HG02840 (cell line): ENCODE data around the gene CNTNAP5.

Source experiments
- ATAC-seq: cut with Tn5 transposase; IDR thresholded peaks from one replicate; pipeline ENCODE4 v1.9.1; 2021; ENCODE audit warnings: mild to moderate bottlenecking, moderate library complexity, moderate number of reproducible peaks; ENCODE audit not compliant: unreplicated experiment, low FRiP score

Gene CNTNAP5

DNA sequence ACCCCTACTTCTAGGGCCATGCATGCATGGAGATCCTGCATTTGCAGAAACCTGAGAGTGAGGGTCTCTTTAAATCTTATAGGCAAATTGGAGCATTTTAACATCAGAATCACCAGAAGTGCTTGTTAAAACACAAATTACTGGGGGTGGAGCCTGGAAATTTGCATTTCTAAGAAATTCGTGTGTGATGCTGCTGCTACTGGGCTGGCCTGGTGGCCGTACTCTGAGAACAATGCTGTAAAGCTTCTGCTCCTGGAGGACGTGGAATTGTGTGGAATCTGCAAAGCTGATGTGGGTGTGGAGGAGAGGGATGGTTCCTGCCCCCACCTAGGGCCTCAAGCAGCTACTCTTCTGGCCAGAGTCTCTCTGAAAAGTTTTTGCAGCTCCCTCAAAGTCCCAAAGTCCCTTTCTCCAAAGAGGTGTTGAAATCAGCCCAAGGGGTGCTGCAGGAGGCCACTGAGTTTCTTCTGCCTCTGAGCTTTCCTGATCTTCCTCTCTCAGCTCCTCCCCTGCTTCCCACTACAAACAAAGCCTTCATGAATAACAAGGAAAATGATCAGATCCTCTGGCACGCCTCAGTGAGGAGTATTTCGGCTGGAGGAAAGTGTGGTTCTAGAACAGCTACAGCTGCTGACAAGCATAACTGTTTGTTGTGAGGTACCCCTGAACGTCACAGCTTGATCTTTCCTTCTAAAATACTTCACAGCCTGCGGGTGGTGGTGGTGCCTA, 508.3 kb downstream of the CNTNAP5 start:
- no peak for ATAC-seq

DNA sequence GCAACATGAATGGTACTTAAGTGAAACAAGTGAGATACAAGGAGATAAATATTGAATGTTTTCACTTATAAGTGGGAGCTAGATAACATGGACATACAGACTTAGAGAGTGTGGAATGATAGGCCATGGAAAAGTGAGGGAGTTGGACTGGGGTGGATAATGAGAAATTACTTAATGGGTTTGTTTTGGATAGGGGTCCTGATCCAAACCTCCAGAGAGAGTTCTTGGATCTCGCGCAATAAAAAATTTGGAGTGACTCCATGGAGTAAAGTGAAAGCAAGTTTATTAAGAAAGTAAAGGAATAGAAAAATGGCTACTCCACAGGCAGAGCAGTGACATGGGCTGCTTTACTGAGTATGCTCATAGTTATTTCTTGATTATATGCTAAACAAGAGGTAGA, 508.9 kb downstream of the CNTNAP5 start:
- no peak for ATAC-seq

DNA sequence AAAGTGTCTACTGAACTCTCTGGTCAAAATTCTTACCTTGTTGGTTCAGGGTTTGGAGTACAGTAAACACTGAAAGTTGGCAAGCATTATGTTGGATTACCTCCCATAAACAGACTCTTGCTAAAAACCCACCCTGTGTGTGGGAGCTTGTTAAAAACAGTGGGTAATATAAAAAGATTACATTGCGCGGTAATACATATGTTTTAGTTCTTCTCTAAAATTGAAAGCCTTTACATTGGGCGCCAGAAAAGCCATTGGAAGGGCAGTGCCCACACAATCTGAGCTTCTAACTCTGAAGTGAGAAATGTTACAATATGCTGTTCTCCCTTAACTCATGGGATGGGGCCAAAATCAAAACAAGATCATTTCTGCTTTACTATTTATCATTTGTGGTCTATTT, 510.7 kb downstream of the CNTNAP5 start:
- no peak for ATAC-seq

DNA sequence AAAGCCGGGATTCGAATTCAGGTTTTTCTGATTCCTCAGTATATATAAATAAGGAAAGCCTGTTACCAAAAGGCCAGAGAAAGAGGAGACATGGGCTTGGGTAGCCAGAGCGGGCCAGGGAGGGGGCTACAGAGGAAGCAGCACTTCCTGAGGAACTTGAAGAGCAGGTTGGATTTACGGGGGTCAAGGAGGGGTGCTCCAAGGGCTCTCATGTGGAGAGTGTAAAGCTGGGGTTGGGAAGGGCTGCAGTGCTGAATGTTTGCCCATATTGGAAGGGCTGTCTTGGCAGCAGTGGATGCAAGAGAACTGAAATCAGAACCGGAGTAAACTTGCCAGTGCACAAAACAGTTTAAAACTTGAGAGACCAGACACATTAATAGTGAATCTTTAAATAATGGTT, 511.5 kb downstream of the CNTNAP5 start:
- ATAC-seq: no peak

DNA sequence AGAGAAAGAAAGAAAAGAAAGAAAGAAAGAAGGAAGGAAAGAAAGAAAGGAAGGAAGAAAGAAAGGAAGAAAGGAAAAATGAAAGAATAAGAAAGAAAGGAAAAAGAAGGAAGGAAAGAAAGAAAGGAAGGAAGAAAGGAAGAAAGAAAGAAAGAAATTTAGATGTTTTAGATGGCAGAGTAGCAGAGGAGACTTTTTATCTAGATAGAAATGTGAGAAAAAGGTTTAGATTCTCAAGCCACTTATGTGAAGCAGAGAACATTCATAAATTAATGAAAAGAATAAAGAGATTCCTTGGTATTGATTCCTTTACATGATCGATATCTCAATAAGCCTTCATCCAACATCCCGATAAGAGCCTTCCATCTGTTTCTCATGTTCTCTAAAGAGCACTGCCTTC, 513.5 kb downstream of the CNTNAP5 start:
- no peak for ATAC-seq

DNA sequence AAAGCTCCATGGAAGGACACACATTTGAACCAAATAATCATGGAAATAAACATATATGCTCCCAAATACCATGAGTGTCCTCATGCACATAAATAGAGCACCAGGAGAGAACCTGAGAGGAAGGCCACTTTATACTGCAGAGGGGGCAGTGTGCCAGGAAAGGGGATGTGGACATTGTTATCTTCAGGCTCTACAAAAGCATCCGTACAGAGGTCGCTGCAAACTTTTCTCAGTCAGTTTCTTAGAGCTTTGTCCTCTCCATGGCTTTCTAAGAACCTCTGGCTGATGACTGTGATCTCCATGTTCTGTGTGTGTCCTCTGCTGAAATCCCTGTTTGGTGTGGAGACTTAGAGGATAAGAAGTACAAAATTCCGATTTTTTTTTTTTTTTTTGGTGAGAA, 515.7 kb downstream of the CNTNAP5 start:
- ATAC-seq: no peak

DNA sequence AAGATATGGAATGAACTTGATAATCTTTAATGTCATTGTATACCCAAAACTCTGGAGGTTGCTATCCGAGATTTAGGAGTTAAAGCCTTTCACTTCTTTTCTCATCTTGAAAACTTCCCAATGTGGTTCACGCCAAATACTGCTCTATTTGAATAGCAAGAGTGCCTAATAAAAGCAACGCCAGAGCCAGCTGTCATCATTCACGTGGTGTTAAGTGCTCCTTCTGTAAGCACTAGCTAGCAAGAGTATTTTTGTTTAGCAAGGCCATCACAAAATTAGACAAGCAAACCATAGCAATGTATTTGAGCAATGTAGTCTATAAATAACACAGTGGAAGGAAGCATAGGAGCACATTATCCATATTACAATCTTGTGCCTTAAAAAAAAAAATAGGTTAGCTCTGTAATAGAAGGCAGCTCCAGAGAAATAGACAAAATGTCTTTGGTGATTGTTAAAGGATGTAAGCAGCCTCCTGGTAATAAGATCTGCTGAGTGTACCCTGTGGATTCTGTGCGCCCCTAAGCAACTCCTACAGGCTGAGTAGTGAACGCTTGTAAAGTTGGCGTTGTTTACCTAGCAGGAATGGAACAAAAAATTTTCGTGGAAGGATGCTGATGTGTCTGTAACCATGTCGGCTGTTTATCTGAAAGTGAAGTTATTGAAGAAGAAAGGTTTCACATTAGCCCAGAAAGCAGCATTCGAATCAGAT, 518.0 kb downstream of the CNTNAP5 start:
- no peak for ATAC-seq

DNA sequence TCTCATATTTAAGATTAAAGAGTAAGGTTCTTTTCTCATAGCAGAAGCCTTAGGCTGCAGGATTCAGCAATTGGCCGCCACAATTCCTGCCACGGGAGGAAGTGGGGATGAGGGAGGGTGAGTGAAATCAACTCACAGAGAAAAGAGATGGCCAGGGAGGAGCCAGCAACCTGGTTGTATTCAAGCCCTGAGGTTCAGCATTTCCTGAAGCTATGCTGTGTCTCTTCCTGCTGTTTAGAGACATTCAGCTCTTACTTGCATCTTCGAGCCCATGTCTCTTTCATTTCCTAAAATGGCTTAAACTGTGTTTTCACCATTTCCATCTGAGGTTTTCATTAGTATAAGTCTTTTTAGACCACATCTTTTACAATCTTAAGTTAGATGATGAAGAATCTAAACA, 522.6 kb downstream of the CNTNAP5 start:
- no peak for ATAC-seq

DNA sequence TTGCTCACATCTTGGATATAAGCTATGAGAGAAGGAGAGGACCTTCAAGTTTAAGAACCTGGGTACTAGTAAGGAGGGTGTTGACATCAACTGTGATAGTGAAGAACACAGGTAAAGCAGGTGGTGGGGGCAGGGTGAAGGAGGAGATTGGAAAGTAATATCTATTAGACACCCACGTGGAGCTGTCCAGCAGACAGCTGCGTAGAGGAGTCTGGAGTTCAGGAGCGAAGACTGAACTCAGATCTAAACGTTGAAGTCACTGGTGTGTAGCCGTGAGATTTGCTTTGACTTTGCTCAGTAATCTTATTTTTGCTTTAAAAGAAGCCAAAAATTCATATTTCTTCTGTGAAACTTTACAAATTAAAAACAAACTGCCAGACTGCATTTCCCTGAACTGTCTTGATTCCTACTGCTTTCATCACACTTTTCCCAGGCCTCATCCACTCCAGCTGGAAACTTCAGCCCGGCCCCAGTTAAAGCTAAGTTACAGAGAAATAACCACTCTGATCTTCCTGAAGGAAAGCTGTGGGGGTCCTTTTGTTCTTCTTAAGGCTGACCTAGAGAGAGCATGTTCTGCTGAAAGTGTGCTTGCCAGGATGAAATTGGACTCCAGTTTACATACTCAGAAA, 533.3 kb downstream of the CNTNAP5 start:
- no peak for ATAC-seq

DNA sequence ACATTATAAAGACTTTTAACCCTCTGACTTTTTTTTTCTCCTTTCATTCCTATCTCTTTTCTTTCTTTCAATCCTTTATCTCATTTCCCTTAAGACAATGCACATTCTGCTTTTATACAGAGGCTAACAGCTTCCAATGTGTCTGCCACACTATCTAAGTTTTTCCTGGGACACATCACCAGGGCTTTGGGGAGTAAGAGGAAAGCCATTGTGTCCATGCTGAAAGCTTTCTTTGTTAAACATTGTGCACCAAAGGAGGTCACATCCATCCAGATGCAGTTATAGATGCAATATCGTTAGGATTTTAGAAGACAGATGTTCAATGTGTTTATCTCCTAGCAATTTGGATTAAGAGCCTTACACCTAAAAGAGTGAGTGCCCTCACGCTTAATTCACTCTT, 534.1 kb downstream of the CNTNAP5 start:
- ATAC-seq: no peak

DNA sequence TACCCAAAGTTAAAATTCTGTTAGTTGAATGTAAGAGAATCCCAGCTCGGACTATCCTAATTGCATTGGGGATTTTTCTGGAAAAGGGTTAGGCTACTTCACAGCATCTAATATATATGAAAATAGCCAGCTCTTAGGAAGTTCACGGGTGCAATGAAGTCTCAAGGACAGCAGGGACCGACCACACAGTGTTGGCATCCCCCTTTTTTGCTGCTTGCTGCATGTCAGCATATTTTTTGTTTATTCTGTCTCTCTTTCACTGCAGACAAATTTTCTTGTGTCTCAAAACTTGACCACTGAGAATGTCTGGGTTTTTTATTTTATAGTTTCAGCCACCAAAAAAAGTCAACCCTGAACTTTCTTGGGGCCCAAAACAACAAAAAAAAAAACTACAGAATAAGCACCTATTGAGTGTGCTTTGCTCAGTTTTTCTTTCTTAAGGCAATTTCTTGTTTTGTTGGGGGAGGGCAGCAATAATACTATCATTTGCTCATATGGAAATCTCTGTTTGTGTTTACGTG, 535.6 kb downstream of the CNTNAP5 start:
- ATAC-seq: no peak

DNA sequence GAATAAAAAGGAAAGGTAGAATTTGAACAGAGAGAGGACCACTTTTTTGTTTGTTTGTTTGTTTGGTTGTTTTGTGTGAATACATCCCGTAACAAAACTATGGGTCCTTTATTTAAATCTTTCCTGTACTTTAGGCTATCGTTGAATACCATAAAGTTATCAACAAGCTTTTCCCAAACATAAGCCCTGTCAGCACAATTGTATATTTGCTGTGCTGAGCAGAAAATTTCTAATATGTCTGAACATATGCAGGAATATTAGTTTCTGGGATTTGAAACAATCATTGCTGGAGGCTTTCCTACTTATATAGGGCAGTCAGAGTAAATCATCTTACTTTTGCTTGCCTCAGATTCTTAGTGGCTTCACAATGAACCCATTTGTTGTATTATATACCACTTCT, 536.4 kb downstream of the CNTNAP5 start:
- no peak for ATAC-seq

DNA sequence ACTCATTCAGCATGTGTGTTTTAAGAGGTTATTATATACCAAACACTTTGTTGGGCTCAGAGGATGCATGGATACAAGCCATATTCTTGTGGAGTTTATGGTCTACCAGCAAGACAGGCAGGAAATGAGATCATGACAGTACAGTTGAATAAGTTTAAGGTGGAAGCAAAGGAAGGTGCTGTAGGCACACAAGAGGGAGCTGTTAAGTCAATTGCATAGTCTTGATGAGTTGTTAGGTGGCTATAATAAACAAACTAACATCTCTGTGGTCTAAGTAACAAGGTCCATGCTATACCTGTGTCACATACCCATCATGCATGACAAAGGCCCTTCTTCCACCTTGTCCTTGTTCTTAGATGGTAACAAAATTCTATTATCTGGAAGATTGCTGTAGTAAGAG, 538.3 kb downstream of the CNTNAP5 start:
- no peak for ATAC-seq

DNA sequence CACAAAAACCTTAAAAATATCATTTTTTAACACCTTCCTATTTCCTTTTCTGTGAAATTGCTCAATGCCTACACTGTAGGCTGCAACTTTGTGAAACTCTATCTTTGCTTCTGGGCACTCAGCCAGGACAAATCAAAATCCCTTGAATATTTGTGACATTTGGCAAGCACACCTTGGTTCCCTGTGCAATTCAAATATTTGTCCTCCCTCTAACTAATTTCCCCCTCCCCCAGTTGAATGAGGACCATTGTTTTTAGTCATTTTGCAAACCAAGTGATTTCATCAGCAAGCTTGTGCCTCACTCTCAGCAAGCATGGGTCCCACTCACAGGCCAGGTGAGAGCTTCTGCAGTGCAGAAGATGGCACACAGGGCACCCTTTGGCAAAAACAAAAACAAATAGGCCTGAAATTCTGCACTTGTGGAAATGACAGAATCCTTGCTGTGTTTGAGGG, 541.5 kb downstream of the CNTNAP5 start:
- no peak for ATAC-seq

DNA sequence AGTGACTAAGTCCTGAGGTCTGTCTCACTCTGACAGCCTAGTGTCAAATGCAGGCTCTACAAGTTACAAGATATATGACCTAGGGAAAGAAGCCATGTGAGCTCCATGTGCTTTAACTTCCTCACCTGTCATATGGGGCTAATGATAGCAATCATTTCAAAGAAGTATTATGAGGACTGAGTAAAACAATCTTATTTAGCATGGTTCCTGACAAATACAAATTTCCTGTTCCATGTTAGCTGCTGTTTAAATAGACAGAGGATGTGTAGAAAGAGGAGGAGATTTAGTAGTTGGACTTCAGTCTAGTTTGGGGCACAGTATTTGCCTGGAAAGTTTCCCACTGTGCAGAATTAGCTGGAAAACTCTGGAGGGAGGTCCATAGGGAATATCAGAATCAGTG, 545.8 kb downstream of the CNTNAP5 start:
- no peak for ATAC-seq

DNA sequence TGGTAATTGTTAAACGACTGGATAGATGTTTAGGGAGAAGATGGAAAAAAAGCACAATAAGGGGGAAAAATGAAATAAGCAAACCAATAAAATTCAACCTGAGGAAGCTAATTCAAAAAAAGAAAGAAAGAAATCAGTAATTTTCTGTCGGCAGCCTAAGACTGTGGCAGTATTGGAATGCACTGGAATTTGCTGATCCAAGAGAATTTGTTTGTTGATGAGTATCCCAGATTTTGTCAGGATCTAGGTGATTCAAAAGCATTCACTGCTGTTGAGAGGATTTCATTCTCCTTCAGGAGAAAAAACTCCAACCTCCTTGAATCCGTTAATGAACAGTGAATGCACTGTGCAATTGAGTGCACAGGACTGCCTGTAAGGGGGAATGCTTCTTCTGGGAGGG, 546.7 kb downstream of the CNTNAP5 start:
- no peak for ATAC-seq

DNA sequence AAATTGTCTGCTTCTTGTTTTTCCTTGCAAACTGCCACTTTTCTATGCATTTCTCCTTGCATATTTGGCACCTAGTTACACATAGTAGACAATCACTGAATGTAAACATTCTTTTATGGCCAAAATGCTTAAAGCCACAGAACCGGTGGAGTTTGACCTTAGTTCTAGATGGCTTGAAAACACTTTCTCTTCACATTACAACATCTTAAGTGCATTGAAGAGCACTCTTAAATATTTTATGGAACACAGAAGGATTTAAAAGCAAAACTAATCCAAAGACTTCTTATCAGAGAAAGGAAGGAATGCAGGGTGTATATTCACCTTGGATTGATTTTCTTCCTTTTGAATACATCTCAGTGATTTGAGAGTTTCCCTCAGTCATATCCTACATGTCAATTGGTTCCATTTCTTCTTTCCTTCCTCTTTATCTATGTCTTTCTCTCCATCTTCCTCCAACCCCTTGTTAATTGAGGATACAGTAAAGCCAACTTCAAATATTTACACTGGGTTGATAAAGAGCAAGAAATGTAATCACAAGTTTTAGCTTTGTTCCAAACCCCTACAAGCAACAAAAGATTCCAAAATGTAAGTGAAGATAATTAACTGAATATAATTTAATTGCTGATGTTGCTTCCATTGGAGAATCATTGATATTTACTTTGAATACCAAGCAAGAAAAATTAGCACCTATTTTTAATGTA, 548.0 kb downstream of the CNTNAP5 start:
- no peak for ATAC-seq

DNA sequence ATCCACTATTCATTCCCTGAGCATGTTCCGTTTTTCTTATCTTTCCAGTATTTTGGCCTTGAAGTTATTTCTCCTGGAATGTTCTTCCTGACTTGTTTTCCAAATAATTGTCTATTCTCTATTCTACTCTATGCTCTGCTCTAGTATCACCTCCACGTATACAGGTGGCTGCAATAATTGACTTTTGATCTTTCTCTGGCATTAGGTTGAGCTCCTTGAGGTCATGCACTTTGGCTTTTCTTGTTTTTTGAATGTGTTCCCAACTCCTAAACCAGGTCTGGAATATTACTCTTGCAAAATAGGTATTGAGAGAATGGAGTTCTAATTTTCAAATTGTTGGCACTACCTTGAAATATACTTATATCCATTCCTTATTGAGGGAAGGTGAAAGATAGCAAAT, 550.4 kb downstream of the CNTNAP5 start:
- no peak for ATAC-seq

DNA sequence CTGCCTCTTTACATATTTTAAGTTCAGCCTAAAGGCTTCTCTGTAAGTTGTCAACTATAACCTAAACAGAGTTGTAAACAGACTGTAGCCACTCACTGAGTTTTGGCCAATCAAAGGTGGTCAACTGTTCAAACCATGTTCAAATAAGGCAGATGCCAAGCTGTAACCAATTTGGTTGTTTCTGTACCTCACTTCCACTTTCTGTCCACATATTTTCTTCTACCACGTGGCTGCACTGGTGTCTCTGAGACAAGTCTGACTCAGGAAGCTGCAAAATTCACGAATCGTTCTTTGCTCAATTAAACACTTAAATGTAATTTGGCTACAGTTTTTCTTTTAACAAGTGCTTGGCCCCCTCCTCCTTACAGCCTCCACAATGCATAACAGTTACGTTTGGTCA, 555.2 kb downstream of the CNTNAP5 start:
- no peak for ATAC-seq

DNA sequence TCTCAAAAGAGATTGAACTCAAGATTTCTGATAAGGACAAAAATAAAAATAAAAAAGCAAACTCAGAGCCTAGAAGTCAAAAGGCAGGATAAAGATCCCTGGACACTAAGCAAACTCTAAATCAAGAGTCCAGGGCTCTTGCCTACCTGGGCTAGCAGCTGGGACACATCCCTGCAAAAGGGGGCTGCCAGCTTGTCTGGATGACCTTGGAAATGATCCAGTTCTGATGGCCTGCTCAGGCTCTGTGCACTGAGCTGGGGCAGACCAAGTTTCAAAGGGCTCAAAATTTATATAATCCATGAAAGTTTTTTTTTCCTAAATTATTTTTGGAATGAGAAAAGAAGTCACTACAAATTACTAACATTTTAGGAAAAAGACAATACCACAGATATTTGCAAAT, 557.3 kb downstream of the CNTNAP5 start:
- ATAC-seq: no peak

DNA sequence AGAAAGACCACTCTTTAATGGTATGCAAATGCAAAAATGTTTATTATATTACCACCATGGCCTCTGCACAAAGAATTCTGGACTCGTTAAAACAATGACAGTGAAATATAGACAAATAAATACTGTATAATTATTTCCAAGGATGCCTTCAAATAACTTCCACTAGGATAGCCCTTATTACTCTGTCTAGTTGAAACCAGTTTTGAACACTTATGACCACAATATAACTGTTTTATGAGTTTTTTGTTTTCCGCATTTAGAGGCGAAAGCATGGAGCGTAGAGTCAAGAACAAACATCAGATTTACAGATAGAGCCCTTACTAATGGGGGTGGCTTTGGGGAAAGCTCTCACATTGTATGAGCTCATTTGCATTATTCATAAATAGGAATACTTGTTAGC, 559.5 kb downstream of the CNTNAP5 start:
- ATAC-seq: no peak
